ENCODE data around the gene PLSCR4. TPM values are rescaled to one million over a fixed set of nuclear protein-coding genes. Genes with fewer than 3 reads are reported as not detected.

Gene PLSCR4
- total and polyA plus RNA-seq, 2 of the 4 experiments (the other 2 are of a cell fraction), result 3.8 to 4.4 TPM

- peak; percentile 90 for TF ChIP-seq SMC3 (IDR thresholded peaks at IDR 0.05; ENCODE audit: low read depth, low read length)
- no peak for TF ChIP-seq MAZ (IDR thresholded peaks at IDR 0.05; ENCODE audit: borderline replicate concordance, low read depth, low read length)
Observed at GRCh38 chr3:146218880-146219866, 31.7 kb downstream of the PLSCR4 start (continued).

GRCh38 chr3:146217324-146217723 is 33.6 kb downstream of the PLSCR4 start:
- dilution Hi-C loops (cut with HindIII; ENCODE audit: low sequenced_read_pairs, unreplicated experiment) (no loop called here), intact Hi-C loops (cut with micrococcal nuclease) (no loop called here), in situ Hi-C loops (cut with MboI; ENCODE audit: low sequenced_read_pairs) (loop anchor here (5.0 to 10.0 kb wide), 2 partner anchors 105 to 367 kb away; no protein-coding TSS in a partner anchor)
- no peak overlapping the region for H3K18ac ChIP-seq (ENCODE audit: low read depth, low read length)
- H3K9ac ChIP-seq (ENCODE audit: low read depth, low read length), result no peak overlapping the region
- no peak for TF ChIP-seq POLR2A (IDR thresholded peaks at IDR 0.05; ENCODE audit: low read depth, low read length)
- no peak for TF ChIP-seq CHD1 (IDR thresholded peaks at IDR 0.05; ENCODE audit: low read depth, low read length)
- no peak for TF ChIP-seq NFE2L2 (IDR thresholded peaks at IDR 0.05; ENCODE audit: low read depth, low read length)
- no peak for TF ChIP-seq RFX5 (IDR thresholded peaks at IDR 0.05; ENCODE audit: low read depth, low read length)
- no peak for TF ChIP-seq FOS (IDR thresholded peaks at IDR 0.05; ENCODE audit: low read depth, low read length)
- TF ChIP-seq MXI1 (IDR thresholded peaks at IDR 0.05; ENCODE audit: borderline replicate concordance, low read depth, low read length), result no peak
- no peak for TF ChIP-seq RCOR1 (IDR thresholded peaks at IDR 0.05; ENCODE audit: insufficient replicate concordance, low read length)
- POLR2A ChIA-PET (ENCODE audit: unreplicated experiment), result no interaction called here
- no peaks in the 10 kb centered on the region for H3K79me1 ChIP-seq (ENCODE audit: low read depth in 1 of 2, low read length in 2 of 2)
- H3K14ac ChIP-seq (replicated peaks; ENCODE audit: low read depth, low read length), result no peak overlapping the region
- DNase-seq (peak; percentile 4), ATAC-seq (ENCODE audit: low read depth) (no peak)
- H2BK15ac ChIP-seq (ENCODE audit: low read depth, low read length), result no peak overlapping the region
- no peak overlapping the region for H2AK9ac ChIP-seq (replicated peaks; ENCODE audit: low read depth, low read length, poor library complexity)
- H3K9me3 ChIP-seq (ENCODE audit: control insufficient read depth, insufficient read depth, low read length), result no peaks in the 10 kb centered on the region
- no peak overlapping the region for H2BK20ac ChIP-seq (ENCODE audit: low read depth, low read length)
- no TSS peak for BruUV-seq (replicated peaks)
- H2AFZ ChIP-seq (replicated peaks; ENCODE audit: low read length, poor library complexity), result no peak overlapping the region
- no peak overlapping the region for H2BK120ac ChIP-seq (ENCODE audit: low read depth, low read length)
- no peaks in the 10 kb centered on the region for H3K36me3 ChIP-seq (ENCODE audit: control insufficient read depth, insufficient read depth, low read length)
- H4K5ac ChIP-seq (ENCODE audit: low read depth, low read length), result no peak overlapping the region
- H3K23ac ChIP-seq (ENCODE audit: low read depth, low read length), result no peak overlapping the region
- no peak overlapping the region for H2AK5ac ChIP-seq (ENCODE audit: low read depth, low read length)
- H3K9me1 ChIP-seq (ENCODE audit: insufficient read depth, low read length), result no peaks in the 10 kb centered on the region
- H3K4me2 ChIP-seq (ENCODE audit: low read depth, low read length), result no peak overlapping the region
- CTCF ChIA-PET, result no interaction called here
- H3K27me3 ChIP-seq (ENCODE audit: control insufficient read depth, insufficient read depth, low read length), result no peaks in the 10 kb centered on the region
- no CpG with 5 or more reads among the region's 2 CpGs for WGBS, 2 experiments (ENCODE audit: extremely low coverage in 2 of 2, insufficient read length in 1 of 2)
- no peak overlapping the region for H4K8ac ChIP-seq (ENCODE audit: low read depth in 2 of 2, low read length in 2 of 2)
- H3K4me1 ChIP-seq (ENCODE audit: control insufficient read depth, insufficient read depth, low read length), result peaks cover under 1% of the 10 kb centered on the region; the same call in 1 of the 2 replicates
- H3K4me3 ChIP-seq (ENCODE audit: insufficient read depth, low read depth, low read length), result no peak overlapping the region
- H2BK5ac ChIP-seq (ENCODE audit: low read depth, low read length, poor library complexity, severe bottlenecking), result no peak overlapping the region
- H3K4ac ChIP-seq (ENCODE audit: low read depth, low read length), result no peak overlapping the region
- no peak overlapping the region for H4K91ac ChIP-seq (ENCODE audit: insufficient read depth, low read depth, low read length)
- no peaks in the 10 kb centered on the region for H4K20me1 ChIP-seq (ENCODE audit: insufficient read depth, low read length)
- no peak overlapping the region for H3K56ac ChIP-seq (ENCODE audit: extremely low read depth, insufficient read depth, low read length)
- H3K27ac ChIP-seq (ENCODE audit: insufficient read depth, low read length), result no peak overlapping the region
